ENCODE data around the gene CXCL10.

Gene CXCL10

GRCh38 chr4:76010576-76010975 is 12.7 kb downstream of the CXCL10 start:
- CTCF ChIA-PET, result interaction anchor here (1.0 to 6.3 kb wide), 2 partner anchors 14 to 77 kb away, joined by 3 to 33 read pairs; no protein-coding TSS in a partner anchor
- no peak for DNase-seq (ENCODE audit: low read depth, low spot score)

GRCh38 chr4:76009311-76009710 is 14.0 kb downstream of the CXCL10 start:
- no peak overlapping the region for H3K4me3 ChIP-seq (ENCODE audit: low read depth, low read length)
- POLR2A ChIA-PET, result interaction anchor here (0.7 kb wide), 1 partner anchor 11 kb away, joined by 3 read pairs; no protein-coding TSS in a partner anchor
- DNase-seq (ENCODE audit: low read depth, low spot score), result no peak
- no peak for TF ChIP-seq CTCF (IDR thresholded peaks at IDR 0.05; ENCODE audit: insufficient read depth, low read length, missing control alignments)
- CTCF ChIA-PET, result interaction anchor here (0.9 to 1.8 kb wide), 5 partner anchors 12 to 78 kb away, joined by 3 to 12 read pairs (median 3); no protein-coding TSS in a partner anchor

More at GRCh38 chr4:76010576-76010975, 12.7 kb downstream of the CXCL10 start:
- TF ChIP-seq CTCF (IDR thresholded peaks at IDR 0.05; ENCODE audit: insufficient read depth, low read length, missing control alignments), result no peak
- POLR2A ChIA-PET, result no interaction called here
- H3K4me3 ChIP-seq (ENCODE audit: low read depth, low read length), result no peak overlapping the region

GRCh38 chr4:76007089-76007862 is 16.0 kb downstream of the CXCL10 start, which contains the start of gene CXCL9:
TSS of gene CXCL9 (minus strand) at chr4:76007509. CDS start at chr4:76007449, 60 bp downstream.
- H3K4me3 ChIP-seq (ENCODE audit: low read depth, low read length), result no peak within 1 kb of the TSS
- ChIA-PET POLR2A (no interaction called here), CTCF (interaction anchor here (1.7 kb wide), 1 partner anchor 11 kb away, joined by 5 read pairs; no protein-coding TSS in a partner anchor)
- DNase-seq (ENCODE audit: low read depth, low spot score), result no peak
- no peak for TF ChIP-seq CTCF (IDR thresholded peaks at IDR 0.05; ENCODE audit: insufficient read depth, low read length, missing control alignments)

- POLR2A ChIA-PET, result no interaction called here
Measured at GRCh38 chr4:76003620-76004019, 19.7 kb downstream of the CXCL10 start.

GRCh38 chr4:76003035-76003434 is 20.3 kb downstream of the CXCL10 start:
- no peak overlapping the region for H3K4me3 ChIP-seq (ENCODE audit: low read depth, low read length)
- DNase-seq (ENCODE audit: low read depth, low spot score), result no peak
- POLR2A ChIA-PET, result no interaction called here
- no peak for TF ChIP-seq CTCF (IDR thresholded peaks at IDR 0.05; ENCODE audit: insufficient read depth, low read length, missing control alignments)
- CTCF ChIA-PET, result interaction anchor here (1.2 kb wide), 1 partner anchor 64 kb away, joined by 4 read pairs; no protein-coding TSS in a partner anchor

More at GRCh38 chr4:76003620-76004019, 19.7 kb downstream of the CXCL10 start:
- CTCF ChIA-PET, result interaction anchor here (1.6 kb wide), 1 partner anchor 8 kb away, joined by 8 read pairs; no protein-coding TSS in a partner anchor
- H3K4me3 ChIP-seq (ENCODE audit: low read depth, low read length), result no peak overlapping the region
- no peak for DNase-seq (ENCODE audit: low read depth, low spot score)
- no peak for TF ChIP-seq CTCF (IDR thresholded peaks at IDR 0.05; ENCODE audit: insufficient read depth, low read length, missing control alignments)

- ChIA-PET POLR2A (no interaction called here), CTCF (interaction anchor here (1.2 kb wide), 1 partner anchor 65 kb away, joined by 4 read pairs; no protein-coding TSS in a partner anchor)
- no peak overlapping the region for H3K4me3 ChIP-seq (ENCODE audit: low read depth, low read length)
- TF ChIP-seq CTCF (IDR thresholded peaks at IDR 0.05; ENCODE audit: insufficient read depth, low read length, missing control alignments), result no peak
- DNase-seq (ENCODE audit: low read depth, low spot score), result no peak
Measured at GRCh38 chr4:76002176-76002575, 21.1 kb downstream of the CXCL10 start.

Measured in AG04449 (cell line).